ENCODE data around the gene DNAJC6.

- TF ChIP-seq MEIS2 (CRISPR knock-in tag; IDR thresholded peaks at IDR 0.05) = no peak
- TF ChIP-seq REL (CRISPR knock-in tag; conservative IDR thresholded peaks at IDR 0.05) = no peak
- TF ChIP-seq PHF8 (CRISPR knock-in tag; IDR thresholded peaks at IDR 0.05) = no peak
- TF ChIP-seq JUND (CRISPR knock-in tag; IDR thresholded peaks at IDR 0.05) = no peak
- no peak for TF ChIP-seq GMEB2 (CRISPR knock-in tag; IDR thresholded peaks at IDR 0.05; ENCODE audit: low read depth)
- TF ChIP-seq ARNTL (CRISPR knock-in tag; IDR thresholded peaks at IDR 0.05) = no peak
- TF ChIP-seq STAT5B (CRISPR knock-in tag; IDR thresholded peaks at IDR 0.05) = no peak
- no peak for TF ChIP-seq ZNF260 (CRISPR knock-in tag; IDR thresholded peaks at IDR 0.05; ENCODE audit: borderline replicate concordance, low read depth)
- TF ChIP-seq SRY (CRISPR knock-in tag; IDR thresholded peaks at IDR 0.05) = no peak
- no peak for TF ChIP-seq GLI4 (CRISPR knock-in tag; IDR thresholded peaks at IDR 0.05; ENCODE audit: borderline replicate concordance)
- TF ChIP-seq BCLAF1 (IDR thresholded peaks at IDR 0.05) = no peak
- no peak for TF ChIP-seq CTCF (CRISPR knock-in tag; IDR thresholded peaks at IDR 0.05)
- TF ChIP-seq EP300 (IDR thresholded peaks at IDR 0.05; ENCODE audit: low read depth in 2 of 2, low read length in 2 of 2) = no peak
- no peak for TF ChIP-seq EP300 (CRISPR knock-in tag; IDR thresholded peaks at IDR 0.05; ENCODE audit: borderline replicate concordance)
- TF ChIP-seq AHR (CRISPR knock-in tag; IDR thresholded peaks at IDR 0.05) = no peak
These were observed 128.3 kb downstream of the DNAJC6 start for GRCh38 chr1:65437616-65438015.
